Stimulated activated CD8-positive, alpha-beta memory T cell treated with anti-CD3 and anti-CD28 coated beads, Interleukin-2, amount 100 ng/mL, for 48 hours (primary cell): ENCODE measurements around the gene ZBTB42.
A peak's percentile ranks its signal among the peaks of the same experiment; 100 is the strongest.

Experiments
- DNase-seq, 2 donors: peaks; one replicate each; pipeline ENCODE4 v3.0.0-alpha.2; 2020; ENCODE audit warnings: low read depth in 2 of 2

The ZBTB42 gene

DNA sequence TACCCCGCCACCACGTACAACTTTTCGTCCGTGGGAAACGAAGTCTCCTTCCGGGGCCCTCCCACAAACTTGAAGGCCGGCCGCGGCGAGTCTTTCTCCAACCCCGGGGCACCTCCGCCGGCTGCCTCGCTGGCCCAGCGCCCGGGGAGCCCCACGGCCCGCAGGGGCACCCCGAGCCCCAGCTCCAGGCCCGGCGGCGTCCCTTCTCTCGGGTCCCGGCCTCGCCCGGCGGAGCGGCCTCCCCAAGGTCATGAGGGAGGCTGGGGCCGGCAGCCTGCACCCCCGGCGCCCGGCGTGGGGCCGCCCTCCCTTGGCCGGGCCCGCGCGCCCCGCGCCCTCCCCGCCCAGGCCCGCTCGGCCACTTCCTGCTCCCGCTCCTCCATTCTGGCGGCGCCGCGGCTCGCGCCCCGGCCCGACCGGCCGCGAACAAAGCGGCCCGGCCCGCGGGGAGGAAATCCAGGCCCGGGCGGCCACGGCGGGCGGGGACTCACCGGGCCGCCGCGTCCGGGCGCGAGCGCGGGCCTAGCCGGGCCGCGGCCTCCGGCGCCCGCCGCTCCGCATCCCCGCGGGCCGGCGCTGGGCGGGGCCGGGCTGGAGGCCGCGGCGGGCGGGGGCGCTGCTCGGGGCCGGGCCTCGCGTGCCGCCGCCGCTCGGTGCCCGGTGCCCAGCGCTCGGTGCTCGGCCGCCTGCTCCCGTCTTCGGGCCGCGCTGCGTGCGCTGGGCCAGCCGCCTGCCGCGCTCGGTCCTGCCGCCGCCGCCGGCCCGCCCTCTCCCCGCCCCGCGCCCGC, 5.7 kb upstream of the ZBTB42 start, which contains the start of gene AKT1:
Gene AKT1, minus strand, starts transcription at position 756 of the 788 bp plus-strand sequence. CDS start 3,105 bp downstream, outside the sequence.
- no peak for DNase-seq

- peak in 1 of 2 donors; percentile 48 for DNase-seq
These were observed 4.9 kb upstream of the ZBTB42 start for GRCh38 chr14:104795781-104796686.

GRCh38 chr14:104796687-104797081, 4.2 kb upstream of the ZBTB42 start:
- no peak for DNase-seq

GRCh38 chr14:104797115-104798044, 3.5 kb upstream of the ZBTB42 start:
- no peak for DNase-seq

DNA sequence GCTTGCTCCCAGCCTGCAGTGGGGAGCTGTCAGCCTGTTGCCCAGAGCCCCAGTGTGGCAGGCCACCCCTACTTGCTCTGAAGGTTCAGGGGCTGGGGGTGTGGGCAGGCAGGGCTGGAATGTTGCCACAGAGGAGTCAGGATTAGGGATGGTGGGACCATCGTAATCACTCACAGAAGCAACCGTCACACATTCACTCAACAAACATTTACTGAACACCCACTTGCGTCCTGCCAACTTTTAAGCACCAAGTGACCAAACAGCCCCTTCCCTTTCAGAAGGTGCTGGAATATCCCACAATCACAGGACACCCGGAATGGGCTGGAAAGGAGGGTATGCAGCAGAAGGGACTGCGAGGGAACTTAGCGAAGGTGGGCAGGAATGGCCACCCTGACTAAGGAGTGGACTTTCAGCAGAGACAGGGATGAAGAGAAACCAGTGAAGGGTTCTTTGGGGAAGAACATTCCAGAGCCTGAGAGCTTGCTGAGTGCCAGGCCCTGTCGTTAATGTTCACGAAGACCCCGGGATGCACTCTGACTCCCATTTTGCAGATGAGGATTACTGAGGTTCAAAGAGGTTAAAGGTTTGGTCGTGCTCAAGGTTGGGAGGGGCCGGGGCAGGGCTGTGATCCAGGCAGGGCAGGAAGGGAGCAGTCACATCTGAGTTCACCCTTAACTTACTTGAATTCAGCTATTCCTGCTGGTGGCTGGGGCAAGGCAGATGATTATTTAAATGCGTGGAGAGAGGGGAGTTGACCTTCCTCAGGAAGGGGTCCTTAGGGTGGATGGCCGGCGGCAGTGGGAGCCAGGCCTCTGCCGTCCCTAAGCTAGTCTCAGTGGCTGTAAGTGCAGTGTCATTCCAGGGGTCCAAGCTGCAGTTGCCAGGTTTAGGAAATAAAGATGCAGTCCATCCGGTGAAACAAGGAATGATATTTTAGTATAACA, 2.3 kb upstream of the ZBTB42 start:
- no peak for DNase-seq

GRCh38 chr14:104799244-104800014, 1.5 kb upstream of the ZBTB42 start:
- DNase-seq, result no peak

DNA sequence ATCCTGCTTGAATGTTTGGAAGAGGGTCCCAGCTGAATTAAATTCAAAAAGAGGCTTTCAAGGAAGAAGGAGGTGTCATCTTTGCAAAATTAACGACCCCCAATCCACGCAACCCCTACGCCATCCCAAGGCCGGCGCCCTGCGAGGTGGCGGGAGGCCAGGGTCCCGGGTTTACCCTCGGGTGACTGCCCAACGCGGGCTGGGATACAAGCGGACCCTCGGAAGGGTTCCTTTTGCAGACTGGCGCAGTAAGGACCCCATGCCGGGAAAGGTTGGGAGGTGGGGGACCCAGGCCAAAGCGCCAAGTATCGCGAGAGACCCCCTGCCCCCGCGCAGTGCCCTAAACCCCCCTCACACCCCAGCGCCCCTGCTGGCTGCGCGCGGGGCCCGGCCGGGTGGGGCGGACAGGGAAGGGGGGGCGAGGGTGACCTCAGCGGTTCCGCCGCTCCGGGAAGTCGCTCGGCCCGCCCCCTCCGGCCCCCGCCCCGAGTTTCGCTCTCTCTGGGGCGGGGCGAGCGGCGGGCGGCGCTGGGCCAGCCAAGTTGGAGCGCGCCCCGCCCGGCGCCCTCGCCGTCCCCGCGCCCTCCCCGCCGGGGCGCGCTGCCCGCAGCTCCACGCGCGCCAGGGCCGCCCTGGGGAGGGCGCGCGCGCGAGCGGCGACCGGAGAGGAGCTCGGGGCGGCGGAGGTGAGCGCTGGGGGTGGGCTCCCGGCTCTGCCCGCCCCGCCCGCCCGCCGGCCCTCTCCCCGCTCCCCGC, 708 bp upstream of the ZBTB42 start:
- DNase-seq, result peak; percentile 66 to 71

- DNase-seq, result no peak
These were observed 856 bp downstream of the ZBTB42 start for GRCh38 chr14:104801520-104802393.

- DNase-seq, result no peak
These were observed 1.7 kb downstream of the ZBTB42 start for GRCh38 chr14:104802394-104803184.

DNA sequence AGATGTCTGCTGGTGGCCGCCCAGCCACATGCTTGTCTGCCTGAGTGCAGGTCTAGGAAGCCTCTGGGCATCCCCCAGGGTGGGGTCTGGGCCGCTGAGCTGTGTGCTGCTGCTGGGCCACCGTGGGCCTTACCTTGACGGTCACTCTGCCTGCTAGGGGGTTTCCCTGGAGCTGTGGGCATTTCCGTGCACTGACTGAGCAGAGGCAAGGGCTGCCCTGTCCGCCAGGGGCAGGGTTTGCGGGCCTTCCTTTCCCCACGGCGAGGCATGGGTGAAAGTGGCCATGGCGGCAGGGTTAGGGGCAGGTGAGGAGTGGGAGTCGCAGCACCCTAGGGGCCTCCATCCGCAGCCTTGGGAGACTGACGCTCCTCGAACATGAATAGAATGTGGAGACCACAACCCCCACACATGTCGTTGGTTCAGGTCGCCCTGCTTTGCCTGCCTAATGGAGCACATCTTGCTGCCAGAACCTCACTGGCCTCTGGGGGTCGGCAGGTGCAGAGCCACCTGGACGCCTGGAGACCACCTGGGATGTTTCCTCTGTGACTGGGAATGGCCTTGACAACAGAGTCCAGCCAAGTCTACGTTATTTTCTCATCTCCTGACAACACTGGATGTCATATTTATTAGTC, 2.5 kb downstream of the ZBTB42 start:
- no peak for DNase-seq

DNA sequence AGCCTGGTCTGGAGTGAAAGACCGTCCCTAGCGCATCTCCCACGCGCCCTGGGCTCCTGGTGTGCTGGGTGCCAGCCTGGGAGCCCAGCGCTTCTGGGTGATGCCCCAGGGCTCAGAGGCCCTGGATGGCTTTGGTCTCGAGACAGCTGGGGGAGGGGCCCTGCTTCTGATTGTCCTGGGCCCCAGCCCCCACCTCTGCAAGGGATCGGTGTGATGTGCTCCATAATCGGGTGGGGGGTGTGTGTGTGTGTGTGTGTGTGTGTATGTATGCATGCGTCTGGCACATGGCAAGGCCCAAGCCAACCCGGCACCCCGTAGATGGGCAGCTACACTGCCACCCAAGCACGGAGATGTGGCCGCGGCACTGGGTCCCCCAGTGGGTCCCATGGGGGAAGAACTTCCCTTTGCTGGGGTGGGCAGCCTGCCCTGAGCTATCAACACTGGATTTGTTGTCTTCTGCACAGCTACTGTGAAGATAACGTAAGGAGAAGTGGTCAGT, 3.1 kb downstream of the ZBTB42 start:
- no peak for DNase-seq

GRCh38 chr14:104804481-104805325, 3.8 kb downstream of the ZBTB42 start:
- DNase-seq, result no peak

DNA sequence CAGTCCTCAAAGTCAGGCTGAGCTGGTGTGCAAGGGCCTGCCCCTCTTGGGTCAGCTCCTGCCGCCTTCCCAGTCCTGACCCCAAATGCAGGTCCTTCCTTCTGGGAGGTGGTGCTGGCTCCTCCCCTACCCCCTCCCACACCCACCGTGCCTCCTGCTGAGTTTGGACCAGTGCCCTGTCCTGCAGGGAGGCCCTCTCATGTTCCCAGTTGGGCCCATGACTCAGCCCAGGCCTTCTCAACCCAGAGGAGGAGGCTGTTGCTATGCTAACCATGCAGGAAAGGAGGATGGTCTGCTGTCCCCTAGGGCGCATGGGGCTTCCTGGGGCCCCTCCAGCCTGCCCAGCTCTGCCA, 4.4 kb downstream of the ZBTB42 start:
- no peak for DNase-seq

GRCh38 chr14:104805941-104806624, 5.2 kb downstream of the ZBTB42 start:
- no peak for DNase-seq
